Activated B cell treated with CpG ODN at 0.5 μM for 24 hours (primary cell): ENCODE results near the gene SLC22A12. TPM values are rescaled to one million over a fixed set of nuclear protein-coding genes. Genes with fewer than 3 reads are reported as not detected.

Source experiments
- ATAC-seq: fragments of 200-7000 bp; cut with Tn5 transposase; one replicate; pipeline ENCODE4 v1.10.0; 2021; ENCODE audit warnings: low read depth, mild to moderate bottlenecking, moderate library complexity
- CTCF ChIA-PET: fragments of 350-600 bp; sonication (Branson Sonifier 250); formaldehyde crosslinking; loops from one replicate; lab custom pipeline; 2021; ENCODE audit warnings: antibody characterized with exemption; lab: Charles Lee
- POLR2A ChIA-PET: fragments of 350-600 bp; sonication (Branson Sonifier 250); formaldehyde crosslinking; loops from one replicate; lab custom pipeline; 2021; ENCODE audit warnings: antibody characterized with exemption; lab: Charles Lee
- DNase-seq: peaks from one replicate; pipeline ENCODE4 v3.0.0; 2022
- H3K27ac Mint-ChIP-seq: one replicate; pipeline ENCODE4 v1.8.0; 2020; ENCODE audit warnings: mixed read lengths
- H3K27me3 Mint-ChIP-seq: one replicate; pipeline ENCODE4 v1.8.0; 2021; ENCODE audit warnings: mixed read lengths
- H3K36me3 Mint-ChIP-seq: one replicate; pipeline ENCODE4 v1.8.0; 2021; ENCODE audit warnings: low read depth, mixed read lengths
- H3K4me1 Mint-ChIP-seq: one replicate; pipeline ENCODE4 v1.8.0; 2021; ENCODE audit warnings: mixed read lengths
- H3K4me3 Mint-ChIP-seq: one replicate; pipeline ENCODE4 v1.8.0; 2020; ENCODE audit warnings: mild to moderate bottlenecking, mixed read lengths
- H3K9me3 Mint-ChIP-seq: one replicate; pipeline ENCODE4 v1.8.0; 2020; ENCODE audit warnings: mixed read lengths
- CTCF ChIP-seq: fragments of 200-600 bp; IDR thresholded peaks from one replicate; pipeline ENCODE4 v1.8.0; 2022; ENCODE audit warnings: antibody characterized with exemption, mild to moderate bottlenecking
- intact Hi-C: fragments of 100-400 bp; cut with micrococcal nuclease; formaldehyde crosslinking; loops from one replicate; pipeline ENCODE4 v1.15.1; 2024
- total RNA-seq: library from RNA; stranded (reverse); gene quantifications from 2 replicates; pipeline ENCODE4 v1.2.3, GENCODE V29; 2022

Gene SLC22A12
- total RNA-seq, 1 donor from 2014 or later = not detected

DNA sequence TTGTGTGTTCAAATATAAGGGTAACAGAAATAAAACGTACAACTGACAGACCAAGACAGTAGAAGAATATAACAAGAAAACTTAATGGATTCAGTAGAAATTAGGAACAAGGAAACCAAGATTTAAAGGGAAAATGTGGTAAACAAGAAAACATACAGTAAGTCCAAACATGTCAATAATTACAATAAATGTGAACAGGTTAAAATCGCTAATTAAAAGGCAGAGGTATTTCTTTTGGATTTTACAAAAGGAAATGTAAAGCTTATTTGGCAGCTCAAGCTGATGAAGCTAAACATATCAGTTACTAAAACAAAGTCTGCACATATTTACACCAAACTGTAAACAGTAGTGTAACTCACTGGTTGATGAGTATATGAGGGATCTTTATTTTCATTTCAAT, 2.3 kb upstream of the SLC22A12 start:
- DNase-seq (no peak), ATAC-seq (no peak)
- Mint-ChIP-seq H3K27me3 (peaks cover 19% of the 10 kb centered on the region), H3K36me3 (no peaks in the 10 kb centered on the region), H3K9me3 (peaks cover 17% of the 10 kb centered on the region), H3K4me3 (no peak overlapping the region), H3K4me1 (no peaks in the 10 kb centered on the region), H3K27ac (no peak overlapping the region)
- TF ChIP-seq CTCF = no peak
- POLR2A ChIA-PET = no interaction called here
- CTCF ChIA-PET = no interaction called here
- intact Hi-C loops = no loop called here

DNA sequence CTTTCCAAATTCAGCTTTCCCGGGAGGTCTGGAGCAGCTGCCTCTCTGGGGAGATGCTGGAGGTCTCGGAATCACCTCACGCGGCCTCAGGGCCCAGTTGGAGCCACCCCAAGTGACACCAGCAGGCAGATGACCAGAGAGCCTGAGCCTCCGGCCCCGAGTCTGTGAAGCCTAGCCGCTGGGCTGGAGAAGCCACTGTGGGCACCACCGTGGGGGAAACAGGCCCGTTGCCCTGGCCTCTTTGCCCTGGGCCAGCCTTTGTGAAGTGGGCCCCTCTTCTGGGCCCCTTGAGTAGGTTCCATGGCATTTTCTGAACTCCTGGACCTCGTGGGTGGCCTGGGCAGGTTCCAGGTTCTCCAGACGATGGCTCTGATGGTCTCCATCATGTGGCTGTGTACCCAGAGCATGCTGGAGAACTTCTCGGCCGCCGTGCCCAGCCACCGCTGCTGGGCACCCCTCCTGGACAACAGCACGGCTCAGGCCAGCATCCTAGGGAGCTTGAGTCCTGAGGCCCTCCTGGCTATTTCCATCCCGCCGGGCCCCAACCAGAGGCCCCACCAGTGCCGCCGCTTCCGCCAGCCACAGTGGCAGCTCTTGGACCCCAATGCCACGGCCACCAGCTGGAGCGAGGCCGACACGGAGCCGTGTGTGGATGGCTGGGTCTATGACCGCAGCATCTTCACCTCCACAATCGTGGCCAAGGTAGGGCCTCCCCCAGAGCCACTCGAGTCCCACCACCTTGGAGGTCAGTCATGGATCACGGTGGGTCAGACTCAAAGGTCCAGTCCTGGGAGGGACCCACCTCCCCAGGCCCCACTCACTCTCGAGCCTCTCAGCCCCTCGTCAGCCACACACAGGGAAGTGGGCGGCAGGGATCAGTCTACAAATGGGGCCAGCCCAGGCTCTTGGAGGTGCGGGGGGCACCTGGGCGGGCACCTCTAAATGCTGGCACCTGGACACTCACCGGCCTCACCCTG, 525 bp downstream of the SLC22A12 start:
- no peak for TF ChIP-seq CTCF
- H3K4me1 Mint-ChIP-seq = no peaks in the 10 kb centered on the region
- intact Hi-C loops = no loop called here
- no peaks in the 10 kb centered on the region for H3K36me3 Mint-ChIP-seq
- ChIA-PET CTCF (no interaction called here), POLR2A (no interaction called here)
- H3K4me3 Mint-ChIP-seq = no peak overlapping the region
- no peak for ATAC-seq
- H3K27me3 Mint-ChIP-seq = peaks cover 14% of the 10 kb centered on the region
- peaks cover 17% of the 10 kb centered on the region for H3K9me3 Mint-ChIP-seq
- no peak for DNase-seq
- no peak overlapping the region for H3K27ac Mint-ChIP-seq

- ChIA-PET POLR2A (no interaction called here), CTCF (no interaction called here)
- H3K4me1 Mint-ChIP-seq = no peaks in the 10 kb centered on the region
- TF ChIP-seq CTCF = no peak
- ATAC-seq (no peak), DNase-seq (no peak)
- H3K9me3 Mint-ChIP-seq = peaks cover 17% of the 10 kb centered on the region
- peaks cover 14% of the 10 kb centered on the region for H3K27me3 Mint-ChIP-seq
- intact Hi-C loops = no loop called here
- no peak overlapping the region for H3K27ac Mint-ChIP-seq
- no peak overlapping the region for H3K4me3 Mint-ChIP-seq
- H3K36me3 Mint-ChIP-seq = no peaks in the 10 kb centered on the region
Measured at GRCh38 chr11:64592234-64592615, 1.2 kb downstream of the SLC22A12 start.

GRCh38 chr11:64592656-64593055, 1.6 kb downstream of the SLC22A12 start:
- no peaks in the 10 kb centered on the region for H3K36me3 Mint-ChIP-seq
- H3K9me3 Mint-ChIP-seq = peaks cover 17% of the 10 kb centered on the region
- H3K27ac Mint-ChIP-seq = no peak overlapping the region
- CTCF ChIA-PET = no interaction called here
- H3K4me3 Mint-ChIP-seq = no peak overlapping the region
- intact Hi-C loops = no loop called here
- H3K4me1 Mint-ChIP-seq = no peaks in the 10 kb centered on the region
- peaks cover 14% of the 10 kb centered on the region for H3K27me3 Mint-ChIP-seq
- DNase-seq (no peak), ATAC-seq (no peak)
- POLR2A ChIA-PET = no interaction called here
- no peak for TF ChIP-seq CTCF

DNA sequence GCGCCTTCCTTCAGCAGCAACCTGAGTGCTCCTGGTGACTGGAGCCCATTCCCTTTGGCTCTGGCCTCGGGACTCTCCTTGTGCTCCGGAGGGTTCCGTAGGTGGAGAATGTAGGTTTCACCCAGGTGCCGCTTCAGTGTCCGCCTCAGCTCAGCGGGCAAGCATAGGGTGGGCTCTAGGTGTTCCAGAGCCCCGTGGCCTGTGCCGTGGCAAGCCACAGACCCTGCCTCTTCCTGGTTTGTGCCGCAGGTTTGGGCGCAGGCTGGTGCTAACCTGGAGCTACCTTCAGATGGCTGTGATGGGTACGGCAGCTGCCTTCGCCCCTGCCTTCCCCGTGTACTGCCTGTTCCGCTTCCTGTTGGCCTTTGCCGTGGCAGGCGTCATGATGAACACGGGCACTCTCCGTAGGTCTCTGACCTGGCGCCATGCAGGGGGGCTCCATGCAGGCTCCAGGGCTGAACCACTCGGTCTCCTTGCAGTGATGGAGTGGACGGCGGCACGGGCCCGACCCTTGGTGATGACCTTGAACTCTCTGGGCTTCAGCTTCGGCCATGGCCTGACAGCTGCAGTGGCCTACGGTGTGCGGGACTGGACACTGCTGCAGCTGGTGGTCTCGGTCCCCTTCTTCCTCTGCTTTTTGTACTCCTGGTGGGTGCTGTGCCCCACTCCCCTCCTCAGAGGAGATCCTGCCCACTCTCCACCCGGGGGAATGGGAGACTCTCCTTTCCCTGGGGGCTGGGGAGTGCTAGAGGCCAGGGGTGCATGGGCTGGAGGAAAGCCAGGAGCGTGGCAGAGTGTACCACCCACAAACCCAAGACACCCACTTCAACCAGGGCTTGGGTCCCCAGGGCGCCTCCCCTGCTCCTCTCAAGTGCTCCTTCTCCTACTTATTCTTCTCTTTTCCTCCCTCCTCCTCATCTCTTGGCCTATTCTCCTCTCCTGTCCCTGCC, 2.4 kb downstream of the SLC22A12 start:
- Mint-ChIP-seq H3K4me1 (no peaks in the 10 kb centered on the region), H3K9me3 (peaks cover 10% of the 10 kb centered on the region), H3K27me3 (peaks cover 7% of the 10 kb centered on the region), H3K27ac (no peak overlapping the region), H3K4me3 (no peak overlapping the region), H3K36me3 (no peaks in the 10 kb centered on the region)
- intact Hi-C loops = no loop called here
- ChIA-PET CTCF (no interaction called here), POLR2A (no interaction called here)
- ATAC-seq (no peak), DNase-seq (no peak)
- no peak for TF ChIP-seq CTCF
